Adrenal gland (tissue), 12 donors: ENCODE results near the gene ADORA1. TPM values are rescaled to one million over a fixed set of nuclear protein-coding genes. Genes with fewer than 3 reads are reported as not detected.

Source experiments
- DNase-seq, 7 donors: peaks; one replicate each; pipeline ENCODE4 v3.0.0-alpha.2; 2019 to 2020
- H3K27ac ChIP-seq, 5 donors: fragments of 200-600 bp; sonication (generic) in 4 of 5; 1 replicate in 3 of 5; 2 replicates in 2 of 5; pipeline versions ENCODE4 v1.5.1 to v1.8.0; 2016 to 2020; ENCODE audit warnings: mild to moderate bottlenecking in 1 of 5
- H3K27me3 ChIP-seq: fragments of 200-600 bp; 2 replicates; pipeline ENCODE4 v1.8.0; 2021
- H3K36me3 ChIP-seq, 2 donors: fragments of 200-600 bp; replicated peaks in 1 of 2; 1 replicate in 1 of 2; 2 replicates in 1 of 2; pipeline versions ENCODE4 v1.5.1 to v1.8.0; 2018 to 2022
- H3K4me1 ChIP-seq, 2 donors: fragments of 200-600 bp; replicated peaks in 1 of 2; 1 replicate in 1 of 2; 2 replicates in 1 of 2; pipeline versions ENCODE4 v1.5.1 to v1.8.0; 2018 to 2021
- H3K4me3 ChIP-seq, 4 donors: fragments of 200-600 bp; sonication (generic) in 3 of 4; one replicate each; pipeline ENCODE4 v1.5.1; 2016 to 2018
- H3K9me3 ChIP-seq, 3 donors: fragments of 200-600 bp; sonication (generic) in 1 of 3; replicated peaks in 1 of 3; 1 replicate in 2 of 3; 2 replicates in 1 of 3; pipeline versions ENCODE4 v1.5.1 to v1.8.0; 2016 to 2021
- CTCF ChIP-seq, 6 experiments: fragments of 450-650 bp in 4 of 6; fragments of 200-600 bp in 2 of 6; sonication (generic) in 1 of 6; IDR thresholded peaks; 1 replicate in 5 of 6; 2 replicates in 1 of 6; pipeline versions ENCODE4 v1.5.1 to v1.8.0; 2016 to 2021; ENCODE audit warnings: antibody characterized with exemption in 6 of 6, mild to moderate bottlenecking in 2 of 6, moderate library complexity in 1 of 6
- POLR2A ChIP-seq, 2 donors: fragments of 450-650 bp; IDR thresholded peaks; one replicate each; pipeline ENCODE4 v1.6.1; 2017; ENCODE audit warnings: antibody characterized with exemption in 2 of 2, mild to moderate bottlenecking in 2 of 2, moderate library complexity in 1 of 2
- WGBS, 4 donors: extraction: QIAGEN DNeasy Blood & Tissue Kit in 2 of 4; methylation state at CpG; one replicate each; pipeline versions ENCODE4 v1.1.5 to v1.1.7; 2013 to 2017; 5-methylcytosine and 5-hydroxymethylcytosine counted together
- intact Hi-C, 2 donors: fragments of 100-400 bp; cut with DNase I; formaldehyde crosslinking; loops; one replicate each; pipeline versions ENCODE4 v1.14.1 to v1.15.0; 2022 to 2023
- polyA plus RNA-seq, 3 donors: library from polyadenylated mRNA; stranded (reverse); fragments of 200-250 nt in 2 of 3; fragments of 350-450 nt in 1 of 3; fragmentation: Illumina TruSeq in 1 of 3; extraction: RNeasy Lipid Tissue Mini Kit (QIAGEN cat#74804) in 1 of 3; gene quantifications; one replicate each; pipeline ENCODE4 v1.2.3, GENCODE V29; 2013 to 2014
- total RNA-seq, 9 donors: library from RNA; depleted of rRNA in 4 of 9; stranded (reverse); fragments of >200 nt in 4 of 9; fragments of 120-200 nt in 1 of 9; fragmentation: NEBNext Ultra II Directional in 1 of 9; extraction: Animal tissue kit (Norgen Biotek cat#: 25700) in 1 of 9; gene quantifications; one replicate each; pipeline versions ENCODE4 v1.1.0 to v1.2.4, GENCODE V29; 2013 to 2023
- donor health status: healthy with polysubstance abuse.
- donor health status: Bipolar disorder and iron deficiency.
- donor health status: DM: yes; HTN: yes; CAD: no.
- donor health status: DM: no; HTN: no; CAD: no.
- donor health status: DM: no; HTN: no; CAD: no.
- donor health status: DM: yes; HTN: yes; CAD: no.

Gene ADORA1
- total and polyA plus RNA-seq, 12 donors, result 0.14 to 1.7 (median 0.59) TPM

GRCh38 chr1:203120325-203121153, 7.0 kb upstream of the ADORA1 start:
- DNase-seq, result peak in 1 of 7 donors; percentile 41
- H3K9me3 ChIP-seq, result no peaks in the 10 kb centered on the region
- no peak overlapping the region for H3K4me3 ChIP-seq
- TF ChIP-seq POLR2A (IDR thresholded peaks at IDR 0.05), result no peak
- TF ChIP-seq CTCF (IDR thresholded peaks at IDR 0.05), result no peak
- intact Hi-C loops, result no loop called here
- no peak overlapping the region for H3K27ac ChIP-seq
- 66 to 80% (median 72%) methylated on average over 7 of the region's 7 CpGs for WGBS, 4 donors
- no peaks in the 10 kb centered on the region for H3K36me3 ChIP-seq
- no peaks in the 10 kb centered on the region for H3K4me1 ChIP-seq
- peaks cover 48% of the 10 kb centered on the region for H3K27me3 ChIP-seq

GRCh38 chr1:203121186-203122015, 6.1 kb upstream of the ADORA1 start:
- 58 to 70% (median 63%) methylated on average over 11 of the region's 11 CpGs for WGBS, 4 donors
- Histone ChIP-seq H3K4me1 (peaks cover 0 to 4% of the 10 kb centered on the region in 2 donors), H3K4me3 (no peak overlapping the region), H3K9me3 (no peaks in the 10 kb centered on the region), H3K27ac (no peak overlapping the region), H3K27me3 (peaks cover 49% of the 10 kb centered on the region), H3K36me3 (no peaks in the 10 kb centered on the region)
- intact Hi-C loops, result no loop called here
- TF ChIP-seq POLR2A (IDR thresholded peaks at IDR 0.05) (no peak), CTCF (IDR thresholded peaks at IDR 0.05) (no peak)
- peak in 1 of 7 donors; percentile 35 for DNase-seq

GRCh38 chr1:203122159-203122558, 5.4 kb upstream of the ADORA1 start:
- no peak overlapping the region for H3K4me3 ChIP-seq
- H3K27ac ChIP-seq, result no peak overlapping the region
- TF ChIP-seq CTCF (IDR thresholded peaks at IDR 0.05), result no peak
- no peak for TF ChIP-seq POLR2A (IDR thresholded peaks at IDR 0.05)
- peaks cover 2 to 11% of the 10 kb centered on the region in 2 donors for H3K4me1 ChIP-seq
- WGBS, 4 donors, result 90 to 94% (median 92%) methylated on average over 2 of the region's 2 CpGs
- DNase-seq, result peak in 1 of 7 donors; percentile 23
- intact Hi-C loops, result no loop called here
- no peaks in the 10 kb centered on the region for H3K36me3 ChIP-seq
- H3K27me3 ChIP-seq, result peaks cover 54% of the 10 kb centered on the region
- H3K9me3 ChIP-seq, result no peaks in the 10 kb centered on the region

GRCh38 chr1:203124011-203124410, 3.5 kb upstream of the ADORA1 start:
- intact Hi-C loops, result no loop called here
- H3K27ac ChIP-seq, result no peak overlapping the region
- H3K36me3 ChIP-seq, result no peaks in the 10 kb centered on the region
- no peak overlapping the region for H3K4me3 ChIP-seq
- peaks cover 48% of the 10 kb centered on the region for H3K27me3 ChIP-seq
- DNase-seq, result peak in 1 of 7 donors; percentile 18
- TF ChIP-seq CTCF (IDR thresholded peaks at IDR 0.05) (no peak), POLR2A (IDR thresholded peaks at IDR 0.05) (no peak)
- H3K9me3 ChIP-seq, result no peaks in the 10 kb centered on the region
- WGBS, 4 donors, result 30 to 37% (median 36%) methylated on average over 5 of the region's 5 CpGs
- H3K4me1 ChIP-seq, result peaks cover 14 to 28% of the 10 kb centered on the region in 2 donors
